GM21723 (cell line): Measurements from ENCODE around the gene MAPK12.

ENCODE experiments used
- ATAC-seq: cut with Tn5 transposase; IDR thresholded peaks from one replicate; pipeline ENCODE4 v1.9.1; 2021; ENCODE audit warnings: mild to moderate bottlenecking, moderate library complexity; ENCODE audit not compliant: unreplicated experiment

The MAPK12 gene

DNA sequence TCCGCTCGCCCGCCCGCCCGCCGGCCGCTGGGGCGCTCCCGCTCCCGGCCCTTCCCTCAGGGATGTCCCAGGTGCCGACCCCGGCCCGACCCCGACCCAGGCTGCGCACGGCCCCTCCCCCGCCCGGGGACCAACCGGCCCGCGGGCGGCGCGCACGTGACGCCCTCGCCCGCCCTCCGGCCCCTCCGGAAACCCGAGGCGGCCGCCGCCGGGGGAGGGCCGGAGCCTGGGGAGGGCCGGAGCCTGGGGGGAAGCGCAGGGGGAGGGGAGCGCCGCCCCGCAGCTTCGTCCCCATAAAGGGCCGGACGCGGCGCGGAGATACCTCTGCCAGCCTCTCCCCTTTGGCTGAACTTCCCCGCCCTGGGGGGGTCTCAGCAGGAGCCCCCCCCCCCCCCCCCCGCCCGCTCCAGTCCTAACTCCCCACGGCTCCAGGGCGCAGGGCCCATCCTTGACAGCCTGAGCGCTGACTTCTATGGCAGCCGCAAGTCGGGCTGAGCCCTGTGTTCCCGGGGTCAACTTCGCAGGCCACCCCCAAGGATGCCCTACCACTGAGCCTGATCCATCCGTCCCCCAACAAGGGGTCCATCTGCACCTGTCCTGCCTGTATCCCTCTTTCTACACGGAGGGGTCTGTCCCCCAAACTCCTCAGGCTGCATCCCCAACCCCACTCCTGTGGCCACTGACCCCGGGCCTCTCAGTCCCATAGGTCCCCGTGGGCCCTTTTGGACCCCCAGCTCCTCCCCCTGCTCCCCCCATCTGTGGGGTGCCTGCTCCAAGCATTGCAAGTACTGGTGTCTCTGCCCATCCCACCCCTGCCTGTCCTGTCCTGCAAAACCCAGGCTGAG, at the start of gene MAPK12:
Gene MAPK12 (minus strand): TSS at position 69 of the 845 bp plus-strand sequence. CDS start 174 bp downstream, outside the sequence.
- no peak for ATAC-seq

DNA sequence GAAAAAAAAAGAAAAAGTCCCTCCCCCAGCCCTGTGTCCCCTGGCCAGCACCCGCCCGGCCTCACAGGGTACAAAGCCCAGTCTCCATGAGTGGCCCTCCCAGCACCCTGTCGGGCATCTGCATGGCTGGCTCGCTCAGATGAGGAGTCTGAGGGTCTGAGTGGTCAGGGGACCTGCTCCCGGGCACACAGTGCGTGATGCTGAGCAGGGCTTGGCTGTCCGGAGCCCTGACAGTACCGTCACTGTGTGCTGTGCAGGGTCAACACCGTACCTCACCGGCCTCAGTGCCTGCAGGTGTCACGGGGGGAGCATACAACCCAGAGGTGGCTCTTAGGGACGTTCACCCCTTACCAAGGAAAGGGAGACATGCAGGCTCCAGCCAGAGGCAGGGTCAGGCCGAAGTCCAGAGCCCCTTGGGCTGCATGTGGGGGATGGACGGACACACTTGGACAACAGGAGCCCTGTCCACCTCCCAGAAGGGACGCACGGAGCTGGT, 49.5 kb upstream of the MAPK12 start:
- ATAC-seq, result no peak

DNA sequence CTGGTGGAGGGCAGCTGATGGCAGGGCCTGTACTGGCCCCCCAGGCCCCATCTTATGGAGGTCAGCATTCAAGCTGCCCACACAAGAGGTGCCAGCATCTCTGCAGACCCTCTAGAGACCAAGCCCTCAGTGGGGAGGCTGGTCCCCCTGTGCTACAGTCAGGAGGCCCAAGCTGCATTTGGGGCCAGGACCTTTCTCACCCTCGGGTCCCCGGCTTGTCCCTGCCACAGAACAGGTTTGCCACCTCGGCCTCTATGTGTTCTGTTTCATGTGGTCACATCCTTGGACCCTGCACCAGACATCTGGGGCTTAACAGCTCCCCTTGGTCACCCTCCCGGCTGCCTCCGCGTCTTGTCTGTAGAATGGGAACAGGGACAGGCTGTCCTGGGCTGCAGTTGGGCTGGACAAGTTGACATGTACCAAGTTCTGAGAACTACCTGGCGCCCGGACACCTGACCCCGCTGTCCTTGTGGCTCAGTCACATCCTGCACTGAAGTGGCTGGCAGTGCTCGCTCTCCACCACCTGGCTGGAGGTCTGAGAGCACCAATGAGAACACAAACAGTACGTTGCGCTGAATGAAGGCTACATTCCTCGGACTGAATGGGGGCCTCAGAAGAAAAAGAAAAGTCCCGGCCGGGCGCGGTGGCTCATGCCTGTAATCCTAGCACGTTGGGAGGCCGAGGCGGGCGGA, 48.7 kb upstream of the MAPK12 start:
- no peak for ATAC-seq

DNA sequence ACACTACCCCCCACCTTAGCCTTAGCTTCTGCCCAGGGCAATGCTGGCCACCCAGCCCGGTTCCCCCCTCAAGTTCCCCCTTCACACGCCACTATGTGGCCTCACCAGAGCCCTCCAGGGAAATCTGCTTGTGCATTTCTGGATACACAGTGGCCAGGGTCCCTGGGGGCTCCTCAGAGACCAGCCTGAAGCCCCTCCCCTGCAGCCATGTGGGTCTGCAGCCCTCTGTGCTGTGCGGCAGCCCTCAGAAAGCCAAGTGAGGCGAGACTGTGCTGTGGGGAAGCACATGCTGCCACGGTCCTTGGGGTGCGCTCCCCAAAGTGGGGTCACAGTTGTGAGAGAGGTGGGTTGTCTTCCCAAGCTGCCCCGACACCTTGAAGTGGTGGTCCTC, 48.1 kb upstream of the MAPK12 start:
- ATAC-seq, result no peak

DNA sequence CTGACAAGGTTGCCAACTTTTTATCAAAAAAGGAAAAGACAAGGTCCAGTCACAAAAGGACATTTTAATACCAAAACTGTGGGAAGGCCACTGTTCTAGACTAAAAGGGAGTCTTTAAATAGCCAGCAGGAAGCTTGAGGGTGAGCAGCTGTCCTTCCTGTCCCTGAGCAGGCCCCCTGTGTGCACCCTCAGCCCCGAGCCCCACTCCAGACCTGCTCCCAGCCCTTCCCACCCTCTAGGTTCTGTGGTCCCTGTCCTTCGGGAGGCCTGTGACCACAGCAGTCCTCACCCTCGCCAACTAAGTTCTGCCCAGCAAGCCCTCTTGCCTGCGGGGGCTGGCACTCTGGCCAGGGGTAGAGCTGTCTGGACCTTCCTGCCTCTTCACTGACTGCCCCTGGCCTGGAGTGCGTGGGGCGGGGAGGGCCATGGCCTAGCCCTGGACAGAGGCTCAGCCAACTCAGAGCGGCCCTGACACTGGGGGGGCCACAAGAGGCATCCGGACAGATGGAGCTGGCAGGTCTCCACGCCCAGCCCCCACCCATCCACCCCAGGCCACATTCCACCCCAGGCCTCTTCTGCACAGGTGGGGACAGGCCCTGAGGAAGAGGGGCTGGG, 47.6 kb upstream of the MAPK12 start:
- no peak for ATAC-seq

- ATAC-seq, result no peak
These were observed 47.1 kb upstream of the MAPK12 start for GRCh38 chr22:50308597-50308935.

GRCh38 chr22:50307890-50308596, 46.6 kb upstream of the MAPK12 start:
- no peak for ATAC-seq

DNA sequence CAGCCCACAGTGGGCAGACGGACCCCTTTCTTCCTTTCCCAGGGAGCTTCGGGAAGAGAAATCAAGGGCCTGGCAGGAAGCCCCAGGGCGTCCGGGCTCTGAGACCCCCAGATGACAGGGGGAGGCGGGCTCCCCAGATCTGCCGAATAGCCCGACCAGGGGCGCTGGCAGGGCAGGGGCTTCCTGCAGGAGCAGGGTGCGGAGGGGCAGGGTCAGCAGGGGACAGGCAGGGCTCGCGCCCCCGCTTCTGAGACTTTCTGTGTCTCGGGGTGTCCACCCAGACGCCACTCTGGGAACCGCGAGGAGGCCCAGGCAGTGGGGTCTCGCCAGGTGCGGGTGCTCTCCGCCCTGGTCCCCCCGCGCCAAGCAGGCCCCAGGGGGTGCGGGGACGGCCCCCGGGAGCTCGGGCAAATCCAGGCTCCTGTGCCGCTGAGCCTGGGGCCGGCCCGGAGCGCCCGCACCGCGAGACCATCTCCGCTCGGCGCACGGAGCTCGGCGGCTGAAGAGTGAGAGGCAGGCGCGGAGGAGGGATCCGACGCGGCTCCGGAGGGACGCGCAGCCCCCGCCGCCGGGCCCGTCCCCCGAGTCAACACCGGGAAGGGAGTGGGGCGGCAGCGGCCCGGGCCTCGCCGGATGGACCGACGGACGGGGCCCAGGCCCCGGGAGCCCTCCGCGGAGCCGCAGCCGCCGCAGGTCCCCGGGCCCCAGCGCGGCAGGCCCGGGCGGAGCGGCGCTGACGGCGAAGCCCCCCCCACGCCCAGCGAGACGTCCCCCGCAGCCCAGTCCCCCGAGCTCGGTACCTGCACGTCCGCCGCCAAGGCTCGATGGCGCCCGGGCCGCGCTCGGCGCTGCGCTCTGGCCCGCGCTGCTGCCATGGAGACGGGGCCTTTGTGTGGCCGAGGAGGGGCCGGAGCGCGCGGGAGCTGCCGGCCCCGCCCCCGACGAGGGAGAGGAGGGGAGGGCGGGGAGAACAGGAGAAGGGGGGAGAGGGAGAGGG, 45.6 kb upstream of the MAPK12 start, which contains the start of gene PLXNB2:
Gene PLXNB2 (minus strand): TSS at position 894 of the 997 bp plus-strand sequence. CDS start 17,062 bp downstream, outside the sequence.
- no peak for ATAC-seq

GRCh38 chr22:50305923-50306566, 44.6 kb upstream of the MAPK12 start:
- ATAC-seq, result no peak

DNA sequence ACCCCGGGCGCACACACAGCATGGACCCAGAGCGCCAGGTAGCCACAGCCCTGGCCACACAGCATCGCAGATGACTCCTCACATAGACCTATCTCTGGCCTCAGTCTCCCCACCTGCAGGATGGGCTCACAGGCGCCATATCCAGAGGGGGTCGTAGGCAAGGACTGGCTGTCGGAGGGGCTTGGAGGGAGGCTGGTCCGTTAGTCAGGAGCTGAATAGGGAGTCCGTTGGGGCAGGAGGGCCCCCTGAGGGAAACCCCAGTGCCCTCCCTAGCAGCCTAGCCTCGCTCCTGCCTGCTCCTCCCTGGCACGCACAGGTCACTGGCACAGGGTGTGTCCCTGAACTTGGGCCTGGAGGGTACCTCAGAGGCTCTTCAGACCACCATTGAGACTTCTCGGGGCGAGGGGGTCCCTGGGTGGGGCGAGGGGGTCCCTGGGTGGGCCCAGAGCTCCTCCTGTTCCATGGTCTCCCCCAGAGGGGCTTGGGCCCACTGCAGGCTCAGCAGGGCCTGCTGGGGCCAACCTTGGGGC, 44.0 kb upstream of the MAPK12 start:
- ATAC-seq, result no peak

DNA sequence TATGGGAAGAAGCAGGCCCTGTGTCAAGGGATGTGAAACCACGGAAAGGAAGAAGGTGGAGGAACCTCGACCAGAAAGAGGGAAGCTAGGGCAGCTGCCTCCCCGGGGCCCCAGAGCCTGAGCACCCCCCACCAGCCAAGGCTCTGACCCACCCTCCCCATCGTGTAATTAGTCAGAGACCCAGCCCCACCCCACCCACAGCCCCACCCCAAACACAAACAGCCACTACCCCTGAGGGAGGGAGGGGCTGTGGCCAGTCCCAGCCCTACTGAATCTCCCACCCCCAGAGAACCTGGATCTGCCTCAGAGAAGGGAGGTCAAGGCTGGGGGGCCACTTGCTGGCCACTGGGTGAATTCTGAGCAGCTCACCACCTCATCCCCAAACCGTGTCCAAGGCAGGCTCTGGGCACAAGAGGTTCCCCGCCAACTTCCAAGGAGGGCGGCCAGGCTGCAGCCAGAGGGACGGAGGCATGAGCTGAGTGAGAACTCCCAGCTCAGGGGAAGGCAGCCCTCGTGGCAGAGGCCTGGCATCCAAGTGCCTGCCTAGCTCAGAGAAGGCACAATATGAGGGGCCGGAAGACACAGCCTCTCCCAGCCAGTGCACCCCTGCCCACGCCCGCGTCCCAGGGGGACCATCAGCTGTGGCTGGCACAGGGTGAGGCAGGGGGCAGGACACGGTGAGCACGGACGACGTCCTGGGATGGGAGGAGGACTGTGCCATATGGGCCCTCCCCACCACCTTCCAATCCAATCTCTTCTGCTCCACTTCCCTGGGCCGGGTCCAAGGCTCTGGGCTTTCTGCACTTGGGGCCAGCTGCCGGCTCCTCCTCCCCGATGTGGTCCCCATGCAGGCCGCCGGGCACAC, 43.3 kb upstream of the MAPK12 start:
- no peak for ATAC-seq

GRCh38 chr22:50303848-50304527, 42.5 kb upstream of the MAPK12 start:
- no peak for ATAC-seq

DNA sequence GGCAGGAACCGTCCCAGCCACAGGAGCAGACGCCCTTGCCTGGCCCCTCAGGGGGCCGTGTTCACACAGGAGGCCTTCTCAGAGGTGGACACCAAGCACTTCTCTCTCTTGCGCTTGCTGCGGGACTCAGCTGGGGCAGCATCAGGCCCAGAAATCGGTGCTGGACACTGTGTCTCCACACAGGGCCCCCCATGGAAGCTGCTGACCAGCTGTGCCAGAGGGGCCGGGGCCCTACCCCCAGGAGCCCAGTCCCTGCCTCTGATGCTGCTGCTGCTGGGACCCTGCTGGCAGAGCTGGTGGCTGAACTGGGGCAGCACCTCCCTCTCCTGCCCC, 42.0 kb upstream of the MAPK12 start:
- ATAC-seq, result no peak

DNA sequence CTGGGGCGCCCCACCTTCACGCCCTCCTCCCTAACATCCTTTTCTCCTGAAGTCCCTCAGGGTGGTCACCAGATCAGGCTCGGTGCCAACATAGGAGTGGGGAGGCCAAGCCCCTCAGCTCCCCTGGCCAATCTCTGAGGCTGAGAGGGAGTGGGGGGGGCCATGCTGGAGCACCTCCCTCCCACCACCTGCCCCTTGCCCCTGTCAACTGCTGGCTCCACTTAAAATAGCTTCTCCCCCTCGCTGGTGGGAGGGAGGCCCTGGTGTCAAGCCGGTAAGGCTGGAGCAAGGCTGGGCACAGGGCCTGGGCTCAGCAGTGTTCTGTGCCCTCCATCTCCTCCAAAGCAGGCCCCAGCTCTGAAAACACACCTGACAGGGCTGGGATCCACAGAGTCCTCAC, 41.1 kb upstream of the MAPK12 start:
- ATAC-seq, result no peak

DNA sequence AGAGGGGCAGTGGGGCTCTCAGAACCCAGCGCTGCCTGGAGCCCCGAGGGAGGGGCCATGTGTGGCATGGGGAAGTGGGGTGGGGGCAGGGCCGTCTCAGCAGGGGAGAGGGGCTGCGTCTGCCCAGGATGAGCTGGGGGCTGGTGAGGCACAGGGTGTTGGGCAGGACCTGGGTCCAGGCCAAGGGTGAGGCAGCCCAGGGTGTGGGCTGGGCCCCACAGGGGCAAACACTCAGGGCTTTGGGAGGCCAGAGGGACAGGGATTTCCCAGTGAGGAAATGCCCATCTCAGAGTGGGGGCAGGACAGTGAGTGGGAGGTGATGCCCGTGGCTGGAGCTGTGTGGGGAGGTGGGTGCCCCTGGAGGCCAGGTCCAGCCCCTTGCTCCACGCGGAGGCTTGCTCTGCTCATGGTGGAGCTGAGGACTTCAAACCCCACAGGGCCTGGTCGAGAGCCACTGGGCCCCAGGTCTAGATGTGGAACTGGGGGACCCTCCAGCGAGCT, 40.6 kb upstream of the MAPK12 start:
- no peak for ATAC-seq

- no peak for ATAC-seq
These were observed 40.1 kb upstream of the MAPK12 start for GRCh38 chr22:50301581-50301991.

DNA sequence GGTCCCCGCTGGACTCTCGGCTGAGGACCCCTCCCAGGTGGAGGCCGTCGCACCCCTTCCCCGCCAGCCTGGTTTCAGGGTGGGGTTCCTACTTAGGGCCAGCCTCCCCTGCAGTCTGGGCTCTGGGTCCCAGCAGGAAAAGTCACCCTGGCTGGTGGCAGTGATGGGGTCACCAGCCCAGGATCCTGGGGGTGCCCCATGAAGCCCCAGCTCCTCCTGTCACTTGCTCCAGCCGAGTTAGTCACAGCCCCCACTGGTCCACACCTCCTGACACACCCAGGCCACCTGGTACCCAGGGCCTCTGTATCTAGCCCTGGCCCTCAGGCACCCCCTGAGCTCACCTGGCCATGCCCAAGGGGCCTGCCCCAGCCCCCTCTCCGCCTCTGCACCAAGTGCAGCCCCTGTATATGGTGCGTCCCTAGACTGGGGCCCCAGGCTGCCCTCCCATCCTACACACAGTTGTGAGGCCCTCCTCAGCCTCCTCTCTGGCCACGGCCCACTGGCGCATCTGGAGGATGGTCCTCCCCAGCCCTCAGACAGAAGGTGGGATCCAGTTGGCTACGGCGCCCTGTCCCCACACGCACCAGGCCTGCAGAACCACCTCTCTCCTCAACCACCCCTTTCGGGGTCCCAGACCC, 39.3 kb upstream of the MAPK12 start:
- no peak for ATAC-seq
